CD14-positive monocyte (primary cell): ENCODE data around the gene USP34. TPM values are rescaled to one million over a fixed set of nuclear protein-coding genes. Genes with fewer than 3 reads are reported as not detected.

Experiments used
- DNase-seq, 3 donors: peaks; one replicate each; pipeline ENCODE4 v3.0.0-alpha.2; 2011 to 2022
- H2AFZ ChIP-seq: 2 replicates; pipeline ENCODE4 v1.6.0; 2012; ENCODE audit warnings: mild to moderate bottlenecking, low read depth, low read length, inconsistent platforms; ENCODE audit not compliant: insufficient read depth, poor library complexity, severe bottlenecking
- H3K27ac ChIP-seq, 2 donors: 1 replicate in 1 of 2; 2 replicates in 1 of 2; pipeline ENCODE4 v1.5.1; 2012 to 2013; ENCODE audit warnings: low read length in 2 of 2, control low read depth in 1 of 2, inconsistent platforms in 1 of 2, low read depth in 1 of 2, mild to moderate bottlenecking in 1 of 2
- H3K27me3 ChIP-seq, 2 donors: one replicate each; pipeline versions ENCODE4 v1.6.0 to v1.6.1; 2011 to 2013; ENCODE audit warnings: low read length in 2 of 2; ENCODE audit not compliant: control insufficient read depth in 2 of 2, insufficient read depth in 2 of 2
- H3K36me3 ChIP-seq, 2 donors: replicated peaks in 1 of 2; 1 replicate in 1 of 2; 2 replicates in 1 of 2; pipeline versions ENCODE4 v1.5.1 to v1.6.1; 2012 to 2013; ENCODE audit warnings: low read length in 2 of 2, control low read depth in 1 of 2, inconsistent platforms in 1 of 2, mild to moderate bottlenecking in 1 of 2; ENCODE audit not compliant: insufficient read depth in 2 of 2, control insufficient read depth in 1 of 2
- H3K4me1 ChIP-seq, 2 donors: 1 replicate in 1 of 2; 2 replicates in 1 of 2; pipeline versions ENCODE4 v1.5.1 to v1.6.1; 2012 to 2013; ENCODE audit warnings: low read length in 2 of 2, control low read depth in 1 of 2, inconsistent platforms in 1 of 2, mild to moderate bottlenecking in 1 of 2, moderate library complexity in 1 of 2; ENCODE audit not compliant: insufficient read depth in 2 of 2, control insufficient read depth in 1 of 2
- H3K4me2 ChIP-seq: replicated peaks from 2 replicates; pipeline ENCODE3; 2012; ENCODE audit warnings: low read length, moderate library complexity, mild to moderate bottlenecking; ENCODE audit not compliant: poor library complexity, severe bottlenecking; ENCODE audit errors: extremely low read depth
- H3K4me3 ChIP-seq, 3 experiments: fragments of 200-600 bp in 1 of 3; sonication (generic) in 1 of 3; replicated peaks in 1 of 3; 1 replicate in 2 of 3; 2 replicates in 1 of 3; pipeline ENCODE4 v1.5.1; 2011 to 2013; ENCODE audit warnings: low read length in 3 of 3, mild to moderate bottlenecking in 3 of 3, control low read depth in 2 of 3, low read depth in 2 of 3, inconsistent platforms in 1 of 3, moderate library complexity in 1 of 3
- H3K79me2 ChIP-seq: 2 replicates; pipeline ENCODE4 v1.6.0; 2012; ENCODE audit warnings: mild to moderate bottlenecking, control low read depth, inconsistent platforms, low read length, moderate library complexity; ENCODE audit not compliant: insufficient read depth
- H3K9ac ChIP-seq: 2 replicates; pipeline ENCODE4 v1.6.0; 2017; ENCODE audit warnings: low read length, mild to moderate bottlenecking; ENCODE audit not compliant: insufficient read depth, poor library complexity, severe bottlenecking
- H3K9me3 ChIP-seq, 2 donors: replicated peaks in 1 of 2; 1 replicate in 1 of 2; 2 replicates in 1 of 2; pipeline versions ENCODE4 v1.5.1 to v1.6.1; 2012 to 2013; ENCODE audit warnings: low read length in 2 of 2, control low read depth in 1 of 2; ENCODE audit not compliant: control insufficient read depth in 1 of 2, insufficient read depth in 1 of 2
- H4K20me1 ChIP-seq: 2 replicates; pipeline ENCODE4 v1.6.0; 2012; ENCODE audit warnings: mild to moderate bottlenecking, low read length, control low read depth, moderate library complexity; ENCODE audit not compliant: insufficient read depth
- H3K27ac Mint-ChIP-seq, 7 donors: one replicate each; pipeline ENCODE4 v1.8.0; 2020; ENCODE audit warnings: mild to moderate bottlenecking in 7 of 7, mixed read lengths in 7 of 7, moderate library complexity in 6 of 7, inconsistent platforms in 2 of 7
- H3K27me3 Mint-ChIP-seq, 3 donors: one replicate each; pipeline ENCODE4 v1.8.0; 2021 to 2022; ENCODE audit warnings: low read depth in 3 of 3, mild to moderate bottlenecking in 3 of 3, mixed read lengths in 3 of 3, moderate library complexity in 3 of 3, inconsistent platforms in 1 of 3
- H3K36me3 Mint-ChIP-seq, 2 donors: one replicate each; pipeline ENCODE4 v1.8.0; 2020; ENCODE audit warnings: mixed read lengths in 2 of 2, inconsistent platforms in 1 of 2, mild to moderate bottlenecking in 1 of 2
- H3K4me1 Mint-ChIP-seq: one replicate; pipeline ENCODE4 v1.8.0; 2020; ENCODE audit warnings: mild to moderate bottlenecking, mixed read lengths
- H3K4me3 Mint-ChIP-seq, 2 donors: one replicate each; pipeline ENCODE4 v1.8.0; 2020; ENCODE audit warnings: mild to moderate bottlenecking in 2 of 2, mixed read lengths in 2 of 2, moderate library complexity in 1 of 2
- H3K9me3 Mint-ChIP-seq, 7 donors: one replicate each; pipeline ENCODE4 v1.8.0; 2020 to 2022; ENCODE audit warnings: mixed read lengths in 7 of 7, mild to moderate bottlenecking in 6 of 7, moderate library complexity in 6 of 7, inconsistent platforms in 2 of 7
- CTCF ChIP-seq: fragments of 200-600 bp; IDR thresholded peaks from one replicate; pipeline ENCODE4 v1.8.0; 2022; ENCODE audit warnings: antibody characterized with exemption, mild to moderate bottlenecking
- WGBS: methylation state at CpG from one replicate; pipeline ENCODE4 v1.1.5; 2013; ENCODE audit warnings: missing lambda C conversion rate; ENCODE audit not compliant: insufficient coverage; 5-methylcytosine and 5-hydroxymethylcytosine counted together
- intact Hi-C, 2 donors: fragments of 100-400 bp; cut with micrococcal nuclease; formaldehyde crosslinking; loops; one replicate each; pipeline versions ENCODE4 v1.15.0 to v1.15.1; 2023
- polyA plus RNA-seq, 3 donors: library from polyadenylated mRNA; depleted of rRNA in 1 of 3; unstranded in 2 of 3; stranded (reverse) in 1 of 3; fragments of 300-500 nt in 2 of 3; fragments of >200 nt in 1 of 3; fragmentation: Illumina TruSeq in 2 of 3; gene quantifications; 1 replicate in 2 of 3; 2 replicates in 1 of 3; pipeline ENCODE4 v1.2.3, GENCODE V29; 2012 to 2021

The USP34 gene
- polyA plus RNA-seq, 3 donors, result 2.8 to 47.2 (median 5.9) TPM

- no peak overlapping the region for H3K4me3 ChIP-seq
- no peaks in the 10 kb centered on the region for H3K9me3 ChIP-seq
- no peak for TF ChIP-seq CTCF
- no peak overlapping the region for H3K4me2 ChIP-seq
- H3K36me3 Mint-ChIP-seq, result peaks cover 34 to 47% of the 10 kb centered on the region in 2 donors
- no peak for DNase-seq
- peaks cover 23% of the 10 kb centered on the region for H3K79me2 ChIP-seq
- H3K27me3 ChIP-seq, result no peaks in the 10 kb centered on the region
- H4K20me1 ChIP-seq, result peaks cover 59% of the 10 kb centered on the region
- peaks cover 35% of the 10 kb centered on the region for H3K4me1 Mint-ChIP-seq
- H3K27ac ChIP-seq, result no peak overlapping the region
- H3K27ac Mint-ChIP-seq, result peak overlapping the region in 4 of 7 donors; percentile 40 to 88 (median 69)
- no peak overlapping the region for H2AFZ ChIP-seq
- H3K4me3 Mint-ChIP-seq, result no peak overlapping the region
- WGBS, result no CpG with 5 or more reads among the region's 1 CpG
- peaks cover 0 to 6% (median 3%) of the 10 kb centered on the region in 7 donors for H3K9me3 Mint-ChIP-seq
- peaks cover 0 to 3% (median 0%) of the 10 kb centered on the region in 3 donors for H3K27me3 Mint-ChIP-seq
- H3K36me3 ChIP-seq, result peaks cover 0 to 33% of the 10 kb centered on the region in 2 donors
- H3K9ac ChIP-seq, result no peak overlapping the region
- peaks cover 7 to 20% of the 10 kb centered on the region in 2 donors for H3K4me1 ChIP-seq
- intact Hi-C loops, result no loop called here
Observed at GRCh38 chr2:61356958-61357350, 113.9 kb downstream of the USP34 start.

- Histone ChIP-seq H3K36me3 (peaks cover 0 to 32% of the 10 kb centered on the region in 2 donors), H3K4me1 (peaks cover 7 to 20% of the 10 kb centered on the region in 2 donors), H3K27ac (peak overlapping the region in 1 of 2 donors; percentile 37), H3K79me2 (peaks cover 22% of the 10 kb centered on the region), H2AFZ (no peak overlapping the region), H3K9me3 (no peaks in the 10 kb centered on the region), H3K27me3 (no peaks in the 10 kb centered on the region), H3K4me2 (no peak overlapping the region), H3K4me3 (no peak overlapping the region), H4K20me1 (peaks cover 55% of the 10 kb centered on the region), H3K9ac (no peak overlapping the region)
- Mint-ChIP-seq H3K36me3 (peaks cover 31 to 45% of the 10 kb centered on the region in 2 donors), H3K9me3 (peaks cover 0 to 6% (median 3%) of the 10 kb centered on the region in 7 donors), H3K4me3 (peak overlapping the region; percentile 18 to 73), H3K4me1 (peaks cover 35% of the 10 kb centered on the region), H3K27ac (peak overlapping the region in 6 of 7 donors; percentile 11 to 89 (median 77)), H3K27me3 (peaks cover 0 to 3% (median 0%) of the 10 kb centered on the region in 3 donors)
- peak in 1 of 3 donors; percentile 4 for DNase-seq
- no CpG with 5 or more reads among the region's 4 CpGs for WGBS
- TF ChIP-seq CTCF, result no peak
- intact Hi-C loops, result no loop called here
Observed at GRCh38 chr2:61356261-61356957, 114.5 kb downstream of the USP34 start.
